ENCODE results near the gene IQGAP1. TPM values are rescaled to one million over a fixed set of nuclear protein-coding genes. Genes with fewer than 3 reads are reported as not detected.

IQGAP1 gene
- total RNA-seq, 1 donor from 2014 or later = 80.4 TPM

DNA sequence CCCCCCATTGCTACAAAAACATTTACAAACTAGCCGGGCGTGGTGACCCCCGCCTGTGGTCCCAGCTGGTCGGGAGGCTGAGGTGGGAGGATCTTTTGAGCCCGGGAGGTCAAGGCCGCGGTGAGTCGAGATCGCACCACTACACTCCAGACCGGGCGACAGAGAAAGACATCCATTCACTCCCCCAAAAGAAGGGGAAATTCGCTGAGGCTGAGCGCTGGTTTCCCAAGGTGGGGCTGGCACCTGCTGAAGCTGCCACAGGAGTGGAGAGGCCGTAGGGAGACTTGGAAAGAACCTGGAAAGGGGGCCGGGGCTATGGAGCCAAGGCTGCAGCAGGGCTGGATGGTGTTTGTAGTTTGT, 140.9 kb downstream of the IQGAP1 start:
- no peak for DNase-seq (ENCODE audit: extremely low spot score, unreplicated experiment)
- peaks cover 29% of the 10 kb centered on the region for H3K4me1 Mint-ChIP-seq (ENCODE audit: unreplicated experiment)
- peak overlapping the region; percentile 72 for H3K27ac Mint-ChIP-seq
- no peak for TF ChIP-seq CTCF (conservative IDR thresholded peaks at IDR 0.05)
- H3K36me3 Mint-ChIP-seq = peaks cover 4% of the 10 kb centered on the region
- H3K4me3 Mint-ChIP-seq = peak overlapping the region; percentile 93
- H3K27me3 Mint-ChIP-seq = peaks cover 3% of the 10 kb centered on the region
- H3K9me3 Mint-ChIP-seq = no peaks in the 10 kb centered on the region

GRCh38 chr15:90529371-90530249, 141.6 kb downstream of the IQGAP1 start, which contains the start of gene CRTC3:
TSS of gene CRTC3 (plus strand) at chr15:90529923. CDS start at chr15:90530072, 149 bp downstream.
- Mint-ChIP-seq H3K27ac (peak within 1 kb of the TSS; percentile 81), H3K4me1 (ENCODE audit: unreplicated experiment) (peaks cover 32% of the 10 kb centered on the region), H3K27me3 (peaks cover 3% of the 10 kb centered on the region), H3K4me3 (peak within 1 kb of the TSS; percentile 95), H3K36me3 (peaks cover 4% of the 10 kb centered on the region), H3K9me3 (no peaks in the 10 kb centered on the region)
- peak; percentile 76 for DNase-seq (ENCODE audit: extremely low spot score, unreplicated experiment)
- no peak for TF ChIP-seq CTCF (conservative IDR thresholded peaks at IDR 0.05)

GRCh38 chr15:90530250-90531051, 142.4 kb downstream of the IQGAP1 start:
- Mint-ChIP-seq H3K27me3 (peaks cover 3% of the 10 kb centered on the region), H3K4me1 (ENCODE audit: unreplicated experiment) (peaks cover 37% of the 10 kb centered on the region), H3K36me3 (peaks cover 8% of the 10 kb centered on the region), H3K4me3 (peak overlapping the region; percentile 95), H3K27ac (peak overlapping the region; percentile 81), H3K9me3 (no peaks in the 10 kb centered on the region)
- peak; percentile 71 for DNase-seq (ENCODE audit: extremely low spot score, unreplicated experiment)
- TF ChIP-seq CTCF (conservative IDR thresholded peaks at IDR 0.05) = no peak

GRCh38 chr15:90531147-90531546, 143.1 kb downstream of the IQGAP1 start:
- Mint-ChIP-seq H3K27me3 (peaks cover 3% of the 10 kb centered on the region), H3K9me3 (no peaks in the 10 kb centered on the region), H3K27ac (peak overlapping the region; percentile 81), H3K36me3 (peaks cover 9% of the 10 kb centered on the region), H3K4me3 (peak overlapping the region; percentile 95), H3K4me1 (ENCODE audit: unreplicated experiment) (peaks cover 44% of the 10 kb centered on the region)
- DNase-seq (ENCODE audit: extremely low spot score, unreplicated experiment) = no peak
- no peak for TF ChIP-seq CTCF (conservative IDR thresholded peaks at IDR 0.05)

GRCh38 chr15:90535254-90535653, 147.2 kb downstream of the IQGAP1 start:
- H3K27ac Mint-ChIP-seq = peak overlapping the region; percentile 41

More at GRCh38 chr15:90535254-90535653, 147.2 kb downstream of the IQGAP1 start:
- Mint-ChIP-seq H3K27me3 (peaks cover 3% of the 10 kb centered on the region), H3K9me3 (no peaks in the 10 kb centered on the region), H3K4me3 (peak overlapping the region; percentile 8), H3K4me1 (ENCODE audit: unreplicated experiment) (peaks cover 60% of the 10 kb centered on the region), H3K36me3 (peaks cover 27% of the 10 kb centered on the region)
- TF ChIP-seq CTCF (conservative IDR thresholded peaks at IDR 0.05) = no peak
- no peak for DNase-seq (ENCODE audit: extremely low spot score, unreplicated experiment)

All from type B pancreatic cell (in vitro differentiated cells).